Measurements from ENCODE around the gene PACSIN1.

Gene PACSIN1, protein sequence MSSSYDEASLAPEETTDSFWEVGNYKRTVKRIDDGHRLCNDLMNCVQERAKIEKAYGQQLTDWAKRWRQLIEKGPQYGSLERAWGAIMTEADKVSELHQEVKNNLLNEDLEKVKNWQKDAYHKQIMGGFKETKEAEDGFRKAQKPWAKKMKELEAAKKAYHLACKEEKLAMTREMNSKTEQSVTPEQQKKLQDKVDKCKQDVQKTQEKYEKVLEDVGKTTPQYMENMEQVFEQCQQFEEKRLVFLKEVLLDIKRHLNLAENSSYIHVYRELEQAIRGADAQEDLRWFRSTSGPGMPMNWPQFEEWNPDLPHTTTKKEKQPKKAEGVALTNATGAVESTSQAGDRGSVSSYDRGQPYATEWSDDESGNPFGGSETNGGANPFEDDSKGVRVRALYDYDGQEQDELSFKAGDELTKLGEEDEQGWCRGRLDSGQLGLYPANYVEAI
- 0 to 0.73 (median 0) reads per million in 18 experiments for total RNA-seq

DNA sequence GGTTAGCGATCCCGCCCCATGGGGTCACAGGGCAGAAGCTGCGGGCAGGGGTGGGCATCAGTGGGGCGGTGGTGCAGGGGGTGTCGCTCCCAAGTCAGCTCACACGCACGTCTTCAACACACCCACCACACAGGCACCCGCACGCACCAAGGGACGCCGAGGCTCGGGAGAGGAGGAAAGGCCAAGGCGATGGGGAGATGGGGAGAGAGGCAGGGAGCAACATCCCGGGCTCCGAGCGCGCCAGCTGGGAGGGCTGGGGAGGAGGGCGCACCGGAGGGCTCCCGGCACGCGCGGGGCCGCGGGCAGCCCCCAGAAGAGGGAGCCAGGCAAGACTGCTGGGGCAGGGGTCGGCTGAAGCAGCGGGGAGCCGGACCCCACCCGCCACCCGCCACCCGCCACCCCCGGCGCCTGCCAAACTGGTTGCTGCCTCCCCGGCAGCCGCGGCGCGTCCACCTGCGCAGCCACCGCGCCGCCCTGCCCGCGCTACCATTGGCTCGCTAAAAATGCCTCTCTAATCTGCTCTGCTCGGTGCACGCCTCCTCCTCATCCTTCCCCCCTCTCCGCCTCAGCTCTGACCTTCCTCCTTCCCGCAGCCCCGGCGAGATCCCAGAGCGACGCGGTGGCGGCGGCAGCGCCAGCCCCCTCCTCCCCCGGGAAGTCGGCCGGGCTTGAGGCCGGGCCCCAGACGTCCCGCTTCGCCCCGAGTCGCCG lies at the start of gene PACSIN1:
TSS of gene PACSIN1 (plus strand) at position 546 of the 711 bp plus-strand sequence. CDS start 60,230 bp downstream, outside the sequence.
- no peak for DNase-seq

DNA sequence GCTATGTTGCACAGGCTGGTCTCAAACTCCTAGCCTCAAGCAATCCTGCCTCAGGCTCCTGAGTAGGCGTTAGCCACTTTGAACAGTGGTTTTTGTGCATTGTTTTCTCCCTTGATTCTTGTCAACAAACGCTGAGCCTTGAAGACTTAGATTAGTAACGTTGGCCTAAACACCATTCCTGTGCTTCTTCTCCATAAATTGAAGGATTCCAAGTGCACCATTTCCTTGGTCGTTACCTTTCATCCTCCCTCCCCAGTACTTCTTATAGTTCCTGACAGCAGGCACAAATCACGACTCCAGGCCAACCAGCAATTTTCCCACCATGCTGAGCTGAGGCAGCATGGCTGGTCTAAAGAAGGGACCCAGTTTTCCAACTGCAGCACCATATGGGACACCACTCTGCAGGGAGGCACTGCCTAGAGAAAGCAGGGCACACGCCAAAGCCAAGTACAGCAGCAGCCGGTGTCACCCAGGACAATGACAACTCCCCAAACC lies 49.0 kb upstream of the PACSIN1 start:
- DNase-seq = no peak

DNA sequence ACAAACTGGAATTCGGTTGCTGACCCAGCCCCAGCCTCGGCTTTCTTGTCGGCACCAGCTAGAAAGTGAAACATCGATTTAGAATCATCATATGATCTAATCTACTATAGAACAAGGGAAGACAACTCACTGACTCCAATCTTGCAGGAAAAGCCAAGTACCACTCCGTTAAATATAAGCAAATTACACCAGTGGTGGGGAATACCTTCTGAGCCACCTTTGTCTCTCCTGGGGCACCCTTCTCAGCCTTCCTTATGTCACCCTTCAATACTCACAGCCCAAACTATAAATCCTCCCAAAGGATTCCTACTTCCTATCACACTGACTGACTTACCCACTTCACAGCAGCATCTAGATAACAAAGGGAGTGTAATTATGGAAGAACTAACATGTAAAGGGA lies 47.5 kb upstream of the PACSIN1 start:
- DNase-seq = no peak

DNA sequence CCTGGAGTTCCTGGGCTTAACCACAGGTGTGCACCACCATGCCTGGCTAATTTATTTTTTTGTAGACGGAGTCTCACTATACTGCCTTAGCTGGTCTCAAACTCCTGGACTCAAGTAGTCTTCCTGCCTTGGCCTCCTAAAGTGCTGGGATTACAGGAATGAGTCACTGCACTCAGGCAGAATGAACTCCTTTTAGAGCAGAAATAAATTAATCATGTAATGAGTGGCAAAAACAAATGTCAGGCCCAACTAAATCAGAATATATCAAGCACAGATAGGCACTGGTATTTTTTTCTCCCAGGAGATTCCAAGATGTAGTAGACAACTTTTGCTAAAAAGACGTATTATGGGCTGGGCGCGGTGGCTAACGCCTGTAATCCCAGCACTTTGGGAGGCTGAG lies 42.6 kb upstream of the PACSIN1 start:
- DNase-seq = no peak

DNA sequence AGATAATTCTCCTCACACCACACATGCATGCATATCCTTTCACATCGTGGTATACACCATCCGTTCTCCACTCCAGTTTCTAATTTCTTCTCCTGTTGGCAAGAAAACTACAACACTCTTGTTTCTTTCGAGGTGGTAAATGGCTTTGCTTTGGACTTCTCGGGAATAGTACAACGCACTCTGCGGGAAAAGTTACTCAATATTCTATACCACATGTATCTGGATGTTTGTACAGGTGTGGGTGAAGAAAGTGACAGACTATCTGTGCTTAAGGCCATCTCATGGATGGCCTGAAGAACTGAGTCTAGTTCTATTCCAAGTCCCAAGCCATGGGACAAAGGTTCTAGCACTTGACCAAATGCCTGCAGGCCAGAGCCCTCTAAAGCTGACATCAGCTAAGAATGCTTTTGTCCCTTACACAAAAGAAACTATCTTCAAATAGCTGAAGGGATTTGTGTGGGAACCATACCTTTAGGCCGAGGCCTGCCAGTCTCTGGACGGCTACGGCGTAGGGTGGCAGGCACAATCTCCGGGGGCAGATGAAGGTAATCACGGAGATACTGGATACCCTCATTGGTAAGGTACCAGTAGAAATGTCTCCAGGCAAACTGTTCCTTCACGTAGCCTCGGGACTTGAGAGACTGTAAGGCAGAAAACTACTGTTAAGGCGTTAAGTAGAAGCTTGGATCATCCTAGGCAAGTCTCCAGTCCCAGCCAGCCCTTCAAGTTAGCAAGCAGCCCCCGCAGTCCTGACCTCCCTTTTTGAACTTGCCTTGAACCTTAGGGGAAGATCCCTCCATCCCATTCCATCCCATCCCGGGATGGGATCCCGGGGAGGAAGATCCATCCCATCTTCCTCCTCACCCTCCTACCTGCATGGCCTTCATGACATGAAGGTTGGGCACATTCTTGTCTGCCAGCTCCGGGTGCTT lies 41.4 kb upstream of the PACSIN1 start:
- DNase-seq = no peak

DNA sequence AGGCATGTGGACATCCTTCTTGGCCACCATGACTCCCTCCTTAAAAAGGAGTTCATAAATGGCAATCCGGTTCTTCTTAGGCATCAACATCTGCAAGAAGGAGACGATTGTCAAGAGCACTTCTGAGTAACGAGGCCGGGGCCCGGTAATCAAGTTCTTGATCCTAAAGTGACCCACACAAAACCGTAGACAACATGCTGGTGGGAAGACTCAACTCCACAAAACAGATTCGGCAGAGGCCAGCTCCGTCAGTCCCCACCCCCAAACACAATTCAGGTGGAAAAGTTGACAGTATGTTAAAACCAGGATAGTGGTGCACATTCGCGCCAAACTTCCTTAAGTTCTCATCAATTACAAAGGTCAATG lies 40.8 kb upstream of the PACSIN1 start:
- no peak for DNase-seq

DNA sequence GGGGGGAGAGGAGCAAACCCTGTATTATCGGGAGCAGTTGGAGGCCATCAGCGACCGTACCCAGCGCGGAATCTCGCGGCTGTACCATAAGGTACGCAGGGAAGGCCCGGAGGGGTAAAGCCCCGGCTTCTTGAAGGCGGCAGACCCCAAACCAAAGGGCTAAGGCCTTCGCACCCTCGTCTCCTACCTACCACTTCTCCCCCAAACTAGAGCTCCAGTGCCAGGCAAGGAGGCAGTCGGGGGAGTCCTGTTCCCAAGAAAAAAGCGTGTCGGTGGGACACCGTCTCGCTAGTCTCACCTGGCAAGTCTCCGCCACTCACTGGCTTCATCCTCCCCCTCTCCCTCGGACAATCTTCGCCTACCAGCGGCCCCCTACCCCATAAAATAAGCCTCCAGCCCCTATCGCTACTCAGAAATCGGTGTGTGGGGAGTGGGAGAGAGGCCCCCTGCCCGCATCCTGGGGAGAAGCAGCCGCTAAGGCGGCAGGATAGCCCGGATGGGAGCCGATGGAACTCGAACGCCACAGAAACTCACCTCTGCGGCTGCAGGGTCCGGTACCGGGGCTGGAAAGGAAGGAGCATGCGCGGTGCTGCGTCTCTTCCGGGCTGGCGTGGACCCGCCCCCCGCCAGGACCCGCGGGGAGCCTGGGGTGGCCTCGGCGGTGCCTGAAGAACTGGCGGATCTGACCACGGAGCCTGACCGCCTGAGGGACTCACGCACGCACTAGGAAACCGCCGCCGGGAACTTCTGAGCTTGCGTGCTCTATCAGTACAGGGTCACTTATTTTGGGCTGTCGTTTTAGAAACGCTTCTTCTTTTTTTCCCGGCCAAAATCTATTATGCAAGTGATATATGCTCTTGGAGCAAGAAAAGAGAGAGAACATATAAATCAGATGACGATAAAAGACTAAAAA lies 40.1 kb upstream of the PACSIN1 start, which contains the start of gene RPS10:
TSS of gene RPS10 (minus strand) at position 572 of the 913 bp plus-strand sequence. CDS start 848 bp downstream, outside the sequence.
- DNase-seq = peak; percentile 94 to 95

DNA sequence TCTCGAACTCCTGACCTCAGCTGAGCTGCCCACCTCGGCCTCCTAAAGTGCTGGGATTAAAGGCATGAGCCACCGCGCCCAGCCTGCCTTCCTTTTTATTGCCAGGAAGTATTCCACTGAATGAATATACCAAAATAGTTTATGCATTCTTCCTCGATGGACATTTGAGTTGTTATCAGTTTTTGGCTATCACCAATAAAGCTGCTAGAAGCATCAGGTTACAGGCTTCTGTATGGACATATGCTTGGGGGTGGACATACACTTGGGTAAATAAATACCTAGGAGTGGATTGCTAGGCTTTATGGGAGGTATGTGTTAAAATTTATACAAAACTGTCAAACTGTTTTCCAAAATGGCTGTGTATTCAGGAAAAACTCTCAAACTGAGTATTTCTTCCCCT lies 30.0 kb upstream of the PACSIN1 start:
- DNase-seq = no peak

DNA sequence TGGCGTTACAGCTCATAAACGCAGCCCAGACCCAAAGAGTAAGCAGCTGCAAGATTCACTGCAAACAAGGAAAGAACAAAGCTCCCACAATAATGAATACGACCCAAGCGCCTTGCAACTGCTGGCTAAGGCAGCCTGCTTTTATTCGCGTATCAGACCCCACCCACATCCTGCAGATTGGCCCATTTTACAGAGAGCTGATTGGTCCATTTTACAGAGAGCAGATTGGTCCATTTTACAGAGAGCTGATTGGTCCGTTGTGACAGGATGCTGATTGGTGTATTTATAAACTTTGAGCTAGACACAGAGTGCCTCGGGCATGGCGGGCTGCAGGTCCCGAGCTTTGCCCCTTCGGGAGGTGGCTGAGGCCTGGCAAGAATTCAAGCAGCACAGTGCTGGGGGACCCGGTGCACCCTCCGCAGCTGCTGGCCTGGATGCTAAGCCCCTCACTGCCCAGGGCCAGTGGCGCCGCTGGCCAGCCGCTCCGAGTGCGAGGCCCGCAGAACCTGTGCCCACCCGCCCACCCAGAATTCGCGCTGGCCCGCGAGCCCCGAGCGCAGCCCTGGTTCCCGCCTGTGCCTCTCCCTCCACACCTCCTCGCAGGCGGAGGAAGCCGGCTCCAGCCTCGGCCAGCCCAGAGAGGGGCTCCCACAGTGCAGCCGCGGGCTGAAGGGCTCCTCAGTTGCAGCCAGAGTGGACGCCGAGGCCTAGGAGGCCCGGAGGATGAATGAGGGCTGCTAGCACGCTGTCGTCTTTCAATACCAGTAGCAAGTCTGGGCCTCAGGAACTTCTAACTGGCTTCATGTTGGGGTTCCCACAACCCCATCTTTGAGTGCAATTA lies 28.9 kb upstream of the PACSIN1 start:
- no peak for DNase-seq

DNA sequence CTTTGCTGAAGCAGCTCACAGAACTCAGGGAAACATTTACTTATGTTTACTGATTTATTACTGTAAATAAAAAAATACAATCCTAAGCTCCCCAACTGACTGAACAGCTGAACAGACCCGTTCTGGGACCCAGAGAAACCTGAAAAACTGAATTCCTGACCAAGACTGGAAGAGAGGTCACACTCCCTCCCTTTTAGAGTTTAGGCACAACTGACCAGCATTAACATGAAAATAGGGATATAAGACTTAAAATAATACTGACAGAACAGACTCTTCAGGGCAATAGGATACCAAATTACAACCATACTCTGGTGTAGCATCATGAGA lies 28.3 kb upstream of the PACSIN1 start:
- DNase-seq = no peak

DNA sequence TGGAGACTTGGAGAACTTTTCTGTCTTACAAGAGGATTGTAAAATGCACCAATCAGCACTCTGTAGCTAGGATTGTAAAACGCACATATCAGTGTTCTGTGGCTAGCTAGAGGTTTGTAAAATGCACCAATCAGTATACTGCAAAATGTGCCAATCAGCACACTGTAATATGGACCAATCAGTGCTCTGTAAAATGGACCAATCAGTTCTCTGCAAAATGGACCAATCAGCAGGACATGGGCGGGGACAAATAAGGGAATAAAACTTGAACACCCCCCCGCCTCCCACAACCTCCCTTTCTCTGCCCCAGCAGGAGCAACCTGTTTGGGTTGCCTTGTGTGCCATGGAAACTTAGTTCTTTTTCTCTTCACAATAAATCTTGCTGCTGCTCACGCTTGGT lies 27.2 kb upstream of the PACSIN1 start:
- no peak for DNase-seq

DNA sequence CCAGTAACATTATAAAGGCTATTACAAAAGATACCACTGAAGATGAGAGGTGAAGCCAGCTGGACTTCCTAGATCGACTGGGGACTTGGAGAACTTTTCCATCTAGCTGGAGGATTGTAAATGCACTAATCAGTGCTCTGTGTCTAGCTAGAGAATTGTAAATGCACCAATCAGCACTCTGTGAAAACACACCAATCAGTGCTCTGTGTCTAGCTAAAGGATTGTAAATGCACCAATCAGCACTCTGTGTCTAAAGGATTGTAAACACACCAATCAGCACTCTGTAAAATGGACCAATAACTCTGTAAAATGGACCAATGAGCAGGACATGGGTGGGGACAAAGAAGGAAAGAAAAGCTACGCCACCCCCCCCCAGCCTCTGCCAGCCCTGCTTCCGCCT lies 26.4 kb upstream of the PACSIN1 start:
- DNase-seq = no peak

DNA sequence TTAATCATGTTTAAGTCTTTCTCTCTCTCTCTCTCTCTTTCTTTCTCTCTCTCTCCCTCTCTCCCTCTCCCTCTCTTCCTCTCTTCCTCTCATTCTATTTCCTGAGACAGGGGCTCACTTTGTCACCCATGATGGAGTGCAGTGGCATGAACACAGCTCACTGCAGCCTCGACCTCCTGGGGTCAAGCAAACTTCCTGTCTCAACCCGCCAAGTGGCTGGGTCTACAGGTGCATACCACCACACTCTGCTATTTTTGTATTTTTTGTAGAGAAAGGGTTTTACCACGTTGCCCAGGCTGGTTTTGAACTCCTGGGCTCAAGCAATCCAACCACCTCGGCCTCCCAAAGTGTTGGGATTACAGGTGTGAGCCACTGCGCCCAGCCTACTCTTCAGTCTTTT lies 24.4 kb upstream of the PACSIN1 start:
- DNase-seq = no peak

DNA sequence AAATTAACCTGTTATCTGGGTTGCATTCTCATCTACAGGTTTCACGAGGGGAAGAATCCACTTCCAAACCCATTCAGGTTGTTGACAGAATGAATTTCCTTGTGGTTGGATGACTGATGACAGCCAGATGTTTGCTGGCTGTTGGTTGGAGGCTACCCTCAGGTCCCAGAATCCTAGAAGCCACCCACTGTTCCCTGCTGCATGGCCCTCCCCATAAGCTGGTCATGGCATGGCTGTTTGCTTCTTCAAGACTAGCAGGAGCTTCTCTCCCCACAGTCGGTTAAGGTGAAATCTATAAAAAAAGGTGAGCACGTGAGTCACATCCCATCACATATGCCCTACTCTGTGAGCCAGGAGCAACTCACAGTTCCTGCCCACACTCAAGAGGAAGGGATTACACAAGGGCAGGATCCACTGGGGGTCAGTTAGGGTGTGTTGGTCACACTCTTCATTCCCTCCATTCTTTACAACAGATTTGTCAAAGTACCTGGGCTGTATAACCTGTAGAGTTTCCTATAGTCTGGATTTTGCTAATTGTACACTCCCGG lies 20.5 kb upstream of the PACSIN1 start:
- no peak for DNase-seq

DNA sequence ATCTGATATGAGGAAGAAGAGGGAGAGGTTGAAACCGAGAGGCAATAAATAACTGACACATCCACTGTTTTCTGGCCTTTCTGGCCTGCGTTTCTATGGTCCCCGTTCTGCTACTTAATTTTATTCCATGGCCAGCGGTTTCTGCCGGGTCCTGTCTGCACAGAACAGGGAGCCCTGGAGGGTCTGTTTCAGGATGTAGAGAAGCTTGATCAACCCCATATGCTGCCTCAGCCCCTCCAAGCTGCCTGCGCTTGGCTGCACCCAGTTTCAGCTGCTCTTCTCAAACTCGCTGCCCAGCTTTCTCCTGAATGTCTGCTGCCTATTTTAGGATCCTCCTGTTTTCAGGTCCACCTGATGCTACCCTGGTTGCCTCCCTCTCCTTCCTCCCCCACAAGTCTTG lies 18.5 kb upstream of the PACSIN1 start:
- peak; percentile 24 to 27 for DNase-seq

DNA sequence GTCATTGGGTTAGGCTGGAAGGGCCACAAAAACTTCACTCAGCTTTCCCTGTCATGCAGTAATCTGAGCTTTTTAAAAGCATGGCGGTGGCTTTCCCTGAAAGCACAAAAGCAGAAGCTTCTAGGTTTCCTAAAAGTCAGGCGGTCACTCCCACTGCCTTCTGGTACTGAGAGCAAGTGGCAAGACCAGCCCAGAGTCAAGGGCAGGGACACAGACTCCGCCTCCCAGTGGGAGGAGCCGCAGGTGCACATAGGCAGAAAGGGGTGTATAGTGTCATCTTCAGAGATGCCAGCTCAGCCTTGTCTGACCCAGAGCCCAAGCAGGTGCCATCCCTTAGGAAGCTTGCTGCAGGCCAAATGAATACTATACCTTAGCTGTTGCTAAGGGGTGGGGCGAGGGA lies 18.0 kb upstream of the PACSIN1 start:
- peak; percentile 81 to 93 for DNase-seq

DNA sequence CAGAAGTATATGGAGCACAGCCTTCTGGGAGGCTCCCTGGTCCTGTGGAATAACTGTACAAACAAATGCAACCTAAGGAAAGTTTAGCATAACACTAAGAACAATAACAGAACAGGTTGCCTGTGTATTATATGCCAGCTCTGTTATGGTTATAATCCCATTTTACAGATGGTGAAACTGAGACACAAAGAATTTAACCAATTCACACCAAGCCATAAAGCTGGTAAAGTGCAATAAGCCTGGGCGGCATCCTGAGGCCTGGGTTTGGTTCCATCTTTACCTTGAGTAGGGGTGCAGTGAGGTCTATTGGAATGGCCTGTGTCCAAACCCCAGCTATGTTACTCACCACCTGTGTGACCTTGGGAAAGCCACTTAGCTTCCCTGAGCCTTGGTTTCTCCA lies 14.7 kb upstream of the PACSIN1 start:
- DNase-seq = no peak

DNA sequence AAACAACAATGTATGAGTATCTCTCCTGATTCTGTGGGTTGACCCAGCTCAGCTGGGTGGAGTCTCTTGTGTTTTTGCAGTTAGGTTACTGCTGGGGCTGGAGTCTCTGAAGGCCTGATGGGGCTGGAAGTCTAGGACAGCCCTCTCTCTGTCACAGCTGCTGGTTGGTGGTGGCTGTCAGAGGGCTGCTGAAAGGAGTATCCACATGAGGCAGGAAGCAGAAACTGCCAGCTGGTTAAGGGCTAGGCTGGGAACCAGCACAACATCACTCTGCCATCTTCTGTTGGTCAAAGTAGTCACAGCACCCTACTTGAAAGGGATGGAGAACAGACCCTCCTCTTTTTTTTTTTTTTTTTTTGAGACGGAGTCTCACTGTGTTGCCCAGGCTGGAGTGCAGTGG lies 10.0 kb upstream of the PACSIN1 start:
- DNase-seq = no peak

DNA sequence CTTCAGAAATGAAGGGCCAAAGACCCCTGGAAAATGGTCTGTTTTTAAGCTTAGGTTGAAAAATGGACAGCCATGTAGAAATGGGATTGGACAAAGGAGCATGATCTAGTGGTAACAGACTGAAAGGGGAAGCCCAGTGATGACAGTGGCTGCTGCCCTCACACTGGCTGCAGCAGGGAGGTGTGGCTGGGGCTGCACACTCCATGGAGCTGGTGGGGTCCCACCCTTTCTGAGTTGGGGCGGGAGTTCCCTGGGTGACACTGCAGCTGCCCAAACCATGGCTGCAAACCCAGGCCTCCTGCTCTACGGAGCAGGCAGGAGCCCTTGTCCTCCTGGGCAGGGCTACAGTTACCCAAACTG lies 8.5 kb upstream of the PACSIN1 start:
- DNase-seq = peak; percentile 42 to 56

Data from inflammatory macrophage (primary cell).